Neural progenitor cell (in vitro differentiated cells): Measurements from ENCODE around the gene STX16. TPM values are rescaled to one million over a fixed set of nuclear protein-coding genes. Genes with fewer than 3 reads are reported as not detected.

Experiments
- DNase-seq: peaks from one replicate; pipeline ENCODE4 v3.0.0-alpha.2; 2016; ENCODE audit warnings: low spot score
- H2AFZ ChIP-seq: fragments of 200-600 bp; sonication (generic); replicated peaks from 2 replicates; pipeline ENCODE4 v1.6.1; 2016; ENCODE audit warnings: antibody characterized with exemption
- H3F3A ChIP-seq: fragments of 200-600 bp; sonication (generic); 2 replicates; pipeline ENCODE4 v1.6.1; 2016; ENCODE audit warnings: antibody characterized with exemption, low read depth
- H3K27ac ChIP-seq: fragments of 200-600 bp; sonication (generic); 2 replicates; pipeline ENCODE4 v1.5.1; 2016; ENCODE audit warnings: mild to moderate bottlenecking
- H3K27me3 ChIP-seq: fragments of 200-600 bp; sonication (generic); 2 replicates; pipeline ENCODE4 v1.6.1; 2016; ENCODE audit warnings: mild to moderate bottlenecking, moderate library complexity
- H3K36me3 ChIP-seq: fragments of 200-600 bp; sonication (generic); 2 replicates; pipeline ENCODE4 v1.5.1; 2016
- H3K4me1 ChIP-seq: fragments of 200-600 bp; sonication (generic); 2 replicates; pipeline ENCODE4 v1.6.1; 2016; ENCODE audit warnings: mixed run types
- H3K4me2 ChIP-seq: fragments of 200-600 bp; sonication (generic); 2 replicates; pipeline ENCODE4 v1.6.1; 2016
- H3K4me3 ChIP-seq: fragments of 200-600 bp; sonication (generic); 2 replicates; pipeline ENCODE4 v1.5.1; 2016
- H3K79me2 ChIP-seq: fragments of 200-600 bp; sonication (generic); 2 replicates; pipeline ENCODE4 v1.6.1; 2016; ENCODE audit warnings: low read depth
- H3K9ac ChIP-seq: fragments of 200-600 bp; sonication (generic); 2 replicates; pipeline ENCODE4 v1.6.1; 2016
- H3K9me3 ChIP-seq: fragments of 200-600 bp; sonication (generic); 2 replicates; pipeline ENCODE4 v1.5.1; 2016; ENCODE audit warnings: low read depth
- H4K20me1 ChIP-seq: fragments of 200-600 bp; sonication (generic); 2 replicates; pipeline ENCODE4 v1.6.1; 2016; ENCODE audit warnings: low read depth
- H3K27ac Mint-ChIP-seq: 3 replicates; pipeline ENCODE4 v1.8.0; 2021; ENCODE audit warnings: mixed read lengths
- H3K27me3 Mint-ChIP-seq: 2 replicates; pipeline ENCODE4 v1.8.0; 2022; ENCODE audit warnings: low read depth, mild to moderate bottlenecking, inconsistent platforms, moderate library complexity, mixed read lengths; ENCODE audit not compliant: insufficient read depth
- H3K36me3 Mint-ChIP-seq: 3 replicates; pipeline ENCODE4 v1.8.0; 2021; ENCODE audit warnings: mixed read lengths
- H3K4me1 Mint-ChIP-seq: 3 replicates; pipeline ENCODE4 v1.8.0; 2021; ENCODE audit warnings: mixed read lengths
- H3K4me3 Mint-ChIP-seq: 3 replicates; pipeline ENCODE4 v1.8.0; 2021; ENCODE audit warnings: mild to moderate bottlenecking, moderate library complexity, mixed read lengths
- H3K9me3 Mint-ChIP-seq: 3 replicates; pipeline ENCODE4 v1.8.0; 2020; ENCODE audit warnings: mixed read lengths
- CTCF ChIP-seq: fragments of 200-600 bp; sonication (generic); IDR thresholded peaks from 2 replicates; pipeline ENCODE4 v1.5.1; 2017; ENCODE audit warnings: antibody characterized with exemption, mild to moderate bottlenecking
- EZH2 ChIP-seq: fragments of 200-600 bp; sonication (generic); IDR thresholded peaks from 2 replicates; pipeline ENCODE4 v1.6.1; 2017; ENCODE audit warnings: antibody characterized with exemption, mild to moderate bottlenecking, moderate library complexity
- EZH2phosphoT487 ChIP-seq: fragments of 200-600 bp; sonication (generic); IDR thresholded peaks from 2 replicates; pipeline ENCODE4 v1.6.1; 2017; ENCODE audit warnings: antibody characterized with exemption
- total RNA-seq: library from RNA; depleted of rRNA; stranded (reverse); fragments of >200 nt; gene quantifications from 2 replicates; pipeline ENCODE4 v1.2.3, GENCODE V29; 2015; ENCODE audit warnings: low replicate concordance

Gene STX16
- total RNA-seq, 1 donor from 2014 or later, result 46.6 TPM

DNA sequence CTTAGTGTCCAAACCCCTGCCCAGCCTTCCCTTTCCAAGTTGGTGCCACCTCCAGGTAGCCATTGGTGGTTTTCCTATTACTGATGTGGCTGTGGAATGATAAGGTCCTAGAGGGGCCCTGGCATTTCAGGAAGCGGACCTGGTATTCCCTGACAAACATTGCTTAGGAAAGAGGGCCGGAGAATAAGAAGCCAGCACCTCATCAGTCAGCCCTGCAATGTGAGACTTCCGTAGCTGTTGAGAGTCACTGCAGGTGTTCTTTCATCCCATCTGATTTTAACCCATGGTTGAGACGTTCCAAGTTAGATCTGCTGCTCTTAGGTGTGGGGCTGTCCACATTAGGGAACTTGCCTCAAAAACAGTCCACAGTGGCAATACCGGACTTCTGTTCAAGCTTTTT lies 26.7 kb downstream of the STX16 start:
- no peak for DNase-seq
- peaks cover 4% of the 10 kb centered on the region for H3K4me1 ChIP-seq
- no peaks in the 10 kb centered on the region for H3F3A ChIP-seq
- H3K9me3 Mint-ChIP-seq, result no peaks in the 10 kb centered on the region
- no peaks in the 10 kb centered on the region for H3K27me3 Mint-ChIP-seq
- H3K4me1 Mint-ChIP-seq, result peaks cover under 1% of the 10 kb centered on the region
- no peak overlapping the region for H2AFZ ChIP-seq
- no peak overlapping the region for H3K9ac ChIP-seq
- H3K36me3 ChIP-seq, result peaks cover 7% of the 10 kb centered on the region
- H4K20me1 ChIP-seq, result peaks cover 11% of the 10 kb centered on the region
- TF ChIP-seq EZH2phosphoT487 (no peak), CTCF (no peak), EZH2 (no peak)
- no peak overlapping the region for H3K27ac ChIP-seq
- peaks cover 26% of the 10 kb centered on the region for H3K36me3 Mint-ChIP-seq
- no peak overlapping the region for H3K4me3 Mint-ChIP-seq
- H3K27ac Mint-ChIP-seq, result no peak overlapping the region
- H3K4me3 ChIP-seq, result no peak overlapping the region
- no peaks in the 10 kb centered on the region for H3K9me3 ChIP-seq
- no peaks in the 10 kb centered on the region for H3K27me3 ChIP-seq
- no peaks in the 10 kb centered on the region for H3K79me2 ChIP-seq
- H3K4me2 ChIP-seq, result no peak overlapping the region

DNA sequence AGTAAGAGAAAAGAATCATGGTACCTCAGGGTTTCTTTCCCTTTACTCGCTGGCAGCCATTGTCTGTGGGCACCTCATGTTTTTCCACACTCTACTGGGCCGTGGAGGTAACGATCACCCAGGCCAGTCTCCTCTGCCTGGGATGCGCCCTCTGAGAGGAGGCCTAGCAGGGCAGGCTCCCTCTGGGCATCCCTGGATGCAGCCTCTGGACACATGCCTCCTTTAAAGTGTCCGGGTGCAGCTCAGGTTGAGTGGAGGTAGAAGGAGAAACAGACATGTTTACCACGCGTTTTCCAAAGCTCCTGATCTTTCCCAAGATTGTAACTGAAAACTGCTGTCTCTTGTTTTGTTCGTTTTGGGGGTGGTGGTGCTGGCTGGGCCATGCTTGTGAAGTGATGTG lies 27.7 kb downstream of the STX16 start:
- H3K27me3 ChIP-seq, result no peaks in the 10 kb centered on the region

GRCh38 chr20:58682656-58683531 lies 31.8 kb downstream of the STX16 start:
- Mint-ChIP-seq H3K4me3 (no peak overlapping the region), H3K4me1 (no peaks in the 10 kb centered on the region), H3K27me3 (no peaks in the 10 kb centered on the region), H3K27ac (no peak overlapping the region), H3K36me3 (peaks cover 10% of the 10 kb centered on the region), H3K9me3 (no peaks in the 10 kb centered on the region)
- no peak for DNase-seq
- no peaks in the 10 kb centered on the region for H3K9me3 ChIP-seq
- no peaks in the 10 kb centered on the region for H3K27me3 ChIP-seq
- no peak overlapping the region for H3K4me3 ChIP-seq
- H3K27ac ChIP-seq, result no peak overlapping the region
- H3K4me2 ChIP-seq, result no peak overlapping the region
- no peak for TF ChIP-seq CTCF
- TF ChIP-seq EZH2, result no peak
- no peak for TF ChIP-seq EZH2phosphoT487
- no peaks in the 10 kb centered on the region for H3K79me2 ChIP-seq
- no peaks in the 10 kb centered on the region for H3K4me1 ChIP-seq
- H3F3A ChIP-seq, result no peaks in the 10 kb centered on the region
- H3K36me3 ChIP-seq, result no peaks in the 10 kb centered on the region
- no peak overlapping the region for H2AFZ ChIP-seq
- H4K20me1 ChIP-seq, result peaks cover 3% of the 10 kb centered on the region
- no peak overlapping the region for H3K9ac ChIP-seq

More for the DNA sequence above, 27.7 kb downstream of the STX16 start:
- H3K4me1 Mint-ChIP-seq, result no peaks in the 10 kb centered on the region
- Histone ChIP-seq H2AFZ (no peak overlapping the region), H3F3A (no peaks in the 10 kb centered on the region), H3K9me3 (no peaks in the 10 kb centered on the region), H3K27ac (no peak overlapping the region), H3K4me2 (no peak overlapping the region), H3K4me3 (no peak overlapping the region), H3K4me1 (peaks cover 4% of the 10 kb centered on the region), H3K79me2 (no peaks in the 10 kb centered on the region), H3K36me3 (peaks cover 7% of the 10 kb centered on the region), H4K20me1 (peaks cover 11% of the 10 kb centered on the region), H3K9ac (no peak overlapping the region)
- H3K36me3 Mint-ChIP-seq, result peaks cover 21% of the 10 kb centered on the region
- no peak overlapping the region for H3K4me3 Mint-ChIP-seq
- H3K27ac Mint-ChIP-seq, result no peak overlapping the region
- no peak for TF ChIP-seq EZH2phosphoT487
- no peak for TF ChIP-seq EZH2
- no peak for TF ChIP-seq CTCF
- H3K9me3 Mint-ChIP-seq, result no peaks in the 10 kb centered on the region
- DNase-seq, result no peak
- H3K27me3 Mint-ChIP-seq, result no peaks in the 10 kb centered on the region
